HEK293T (cell line): ENCODE results near the gene COL19A1.
"Not testable (repeated sequence)": the region's sequence is repeated elsewhere in the genome, so short reads cannot be mapped to it uniquely, and the experiment has no call there.

Experiments used
- CTCF ChIA-PET: fragments of 350-600 bp; formaldehyde crosslinking; extraction: SDS; loops from one replicate; lab custom pipeline; 2021; ENCODE audit warnings: antibody characterized with exemption, inconsistent platforms; lab: Yijun Ruan, JAX
- POLR2A ChIA-PET: fragments of 350-600 bp; formaldehyde crosslinking; extraction: SDS; loops from one replicate; lab custom pipeline; 2020; ENCODE audit warnings: antibody characterized with exemption, inconsistent platforms; lab: Yijun Ruan, JAX
- DNase-seq: peaks from one replicate; pipeline ENCODE4 v3.0.0; 2012; ENCODE audit warnings: mixed read lengths; ENCODE audit errors: extremely low spot score
- ARNT ChIP-seq: fragments of 450-650 bp; IDR thresholded peaks from 2 replicates; pipeline ENCODE4 v1.6.1; 2017; ENCODE audit warnings: mild to moderate bottlenecking
- BHLHE40 ChIP-seq: fragments of 450-650 bp; IDR thresholded peaks from 2 replicates; pipeline ENCODE4 v1.6.1; 2016; ENCODE audit warnings: mild to moderate bottlenecking, moderate library complexity, borderline replicate concordance
- CTBP1 ChIP-seq: fragments of 450-650 bp; IDR thresholded peaks from 2 replicates; pipeline ENCODE4 v1.6.1; 2016; ENCODE audit warnings: borderline replicate concordance
- ELF4 ChIP-seq: fragments of 450-650 bp; IDR thresholded peaks from 2 replicates; pipeline ENCODE4 v1.6.1; 2017; ENCODE audit warnings: antibody characterized with exemption
- FOXA1 ChIP-seq: fragments of 450-650 bp; IDR thresholded peaks from 2 replicates; pipeline ENCODE4 v1.6.1; 2016; ENCODE audit warnings: mild to moderate bottlenecking
- FOXK2 ChIP-seq: fragments of 450-650 bp; IDR thresholded peaks from 2 replicates; pipeline ENCODE4 v1.6.1; 2016; ENCODE audit warnings: mild to moderate bottlenecking
- FOXM1 ChIP-seq: fragments of 450-650 bp; IDR thresholded peaks from 2 replicates; pipeline ENCODE4 v1.6.1; 2017; ENCODE audit warnings: mild to moderate bottlenecking, borderline replicate concordance
- HDGF ChIP-seq: fragments of 450-650 bp; IDR thresholded peaks from 2 replicates; pipeline ENCODE4 v1.6.1; 2017; ENCODE audit warnings: antibody characterized with exemption, borderline replicate concordance
- L3MBTL2 ChIP-seq: fragments of 450-650 bp; conservative IDR thresholded peaks from 2 replicates; pipeline ENCODE4 v1.6.1; 2016; ENCODE audit warnings: mild to moderate bottlenecking
- LEF1 ChIP-seq: fragments of 450-650 bp; IDR thresholded peaks from 2 replicates; pipeline ENCODE4 v1.6.1; 2017; ENCODE audit warnings: mild to moderate bottlenecking, borderline replicate concordance
- NFRKB ChIP-seq: fragments of 450-650 bp; IDR thresholded peaks from 2 replicates; pipeline ENCODE4 v1.6.1; 2016; ENCODE audit warnings: mild to moderate bottlenecking, moderate library complexity
- PKNOX1 ChIP-seq: fragments of 450-650 bp; IDR thresholded peaks from 2 replicates; pipeline ENCODE4 v1.6.1; 2016
- SP1 ChIP-seq: fragments of 450-650 bp; IDR thresholded peaks from 2 replicates; pipeline ENCODE4 v1.6.1; 2017
- SUZ12 ChIP-seq: fragments of 450-650 bp; IDR thresholded peaks from 2 replicates; pipeline ENCODE4 v1.6.1; 2016; ENCODE audit warnings: mild to moderate bottlenecking
- TARDBP ChIP-seq: fragments of 450-650 bp; IDR thresholded peaks from 2 replicates; pipeline ENCODE4 v1.6.1; 2016
- ZNF384 ChIP-seq: fragments of 450-650 bp; IDR thresholded peaks from 2 replicates; pipeline ENCODE4 v1.6.1; 2016

COL19A1 gene

GRCh38 chr6:69887026-69887425, 20.7 kb downstream of the COL19A1 start:
- DNase-seq = no peak
- POLR2A ChIA-PET = no interaction called here
- TF ChIP-seq ZNF384 (no peak), L3MBTL2 (no peak), PKNOX1 (no peak), FOXK2 (no peak), SUZ12 (no peak), SP1 (no peak), ELF4 (no peak), LEF1 (no peak), TARDBP (no peak), BHLHE40 (no peak), NFRKB (no peak), FOXM1 (no peak), CTBP1 (no peak)
- CTCF ChIA-PET = no interaction called here

- POLR2A ChIA-PET = no interaction called here
- TF ChIP-seq TARDBP = no peak
- TF ChIP-seq HDGF = no peak
- TF ChIP-seq BHLHE40 = no peak
- TF ChIP-seq FOXK2 = no peak
- TF ChIP-seq ELF4 = no peak
- no peak for TF ChIP-seq ARNT
- no peak for TF ChIP-seq PKNOX1
- no peak for TF ChIP-seq NFRKB
- TF ChIP-seq L3MBTL2 = no peak
- TF ChIP-seq FOXA1 = no peak
- no peak for TF ChIP-seq SUZ12
- no peak for TF ChIP-seq SP1
- TF ChIP-seq LEF1 = no peak
- no peak for TF ChIP-seq FOXM1
- no peak for TF ChIP-seq ZNF384
- TF ChIP-seq CTBP1 = no peak
- CTCF ChIA-PET = no interaction called here
Observed at GRCh38 chr6:69887714-69888345, 21.5 kb downstream of the COL19A1 start.

GRCh38 chr6:69888482-69889233, 22.3 kb downstream of the COL19A1 start:
- ChIA-PET POLR2A (no interaction called here), CTCF (no interaction called here)
- TF ChIP-seq LEF1 = no peak
- TF ChIP-seq SUZ12 = no peak
- no peak for TF ChIP-seq BHLHE40
- no peak for TF ChIP-seq FOXM1
- TF ChIP-seq ELF4 = no peak
- TF ChIP-seq ARNT = no peak
- TF ChIP-seq ZNF384 = no peak
- TF ChIP-seq HDGF = no peak
- no peak for TF ChIP-seq CTBP1
- no peak for TF ChIP-seq FOXK2
- no peak for TF ChIP-seq L3MBTL2
- no peak for TF ChIP-seq FOXA1
- TF ChIP-seq TARDBP = no peak
- TF ChIP-seq PKNOX1 = no peak
- TF ChIP-seq NFRKB = no peak
- no peak for TF ChIP-seq SP1
- no peak for DNase-seq

More at GRCh38 chr6:69887714-69888345, 21.5 kb downstream of the COL19A1 start:
- DNase-seq = no peak

GRCh38 chr6:69889234-69889974, 23.0 kb downstream of the COL19A1 start:
- DNase-seq, POLR2A ChIA-PET: not testable (repeated sequence)
- CTCF ChIA-PET = interaction anchor here (0.6 kb wide), 1 partner anchor 21 kb away, joined by 3 read pairs; no protein-coding TSS in a partner anchor

- DNase-seq, POLR2A ChIA-PET, CTCF ChIA-PET: not testable (repeated sequence)
Observed at GRCh38 chr6:69892561-69892960, 26.2 kb downstream of the COL19A1 start.

- POLR2A ChIA-PET, CTCF ChIA-PET, DNase-seq: not testable (repeated sequence)
Observed at GRCh38 chr6:69893266-69893665, 26.9 kb downstream of the COL19A1 start.
